SJSA1 (cell line): ENCODE results near the gene ARIH2. TPM values are rescaled to one million over a fixed set of nuclear protein-coding genes. Genes with fewer than 3 reads are reported as not detected.

Experiments
- DNase-seq, 2 experiments: peaks; one replicate each; pipeline ENCODE4 v3.0.0-alpha.2; 2015 to 2020; ENCODE audit warnings: low spot score in 2 of 2, low read depth in 1 of 2
- H3K27ac ChIP-seq: fragments of 250-450 bp; sonication (Bioruptor Pico); 2 replicates; pipeline ENCODE4 v1.5.1; 2020; ENCODE audit warnings: mild to moderate bottlenecking, moderate library complexity
- H3K27me3 ChIP-seq: fragments of 250-450 bp; sonication (Bioruptor Pico); replicated peaks from 2 replicates; pipeline ENCODE4 v1.5.1; 2020; ENCODE audit warnings: mild to moderate bottlenecking, moderate library complexity
- H3K36me3 ChIP-seq: fragments of 250-450 bp; sonication (Bioruptor Pico); 2 replicates; pipeline ENCODE4 v1.5.1; 2020; ENCODE audit warnings: mild to moderate bottlenecking
- H3K4me1 ChIP-seq: fragments of 250-450 bp; sonication (Bioruptor Pico); replicated peaks from 2 replicates; pipeline ENCODE4 v1.6.1; 2021; ENCODE audit warnings: mild to moderate bottlenecking
- H3K4me3 ChIP-seq: fragments of 250-450 bp; sonication (Bioruptor Pico); 2 replicates; pipeline ENCODE4 v1.5.1; 2020; ENCODE audit warnings: mild to moderate bottlenecking
- H3K9me3 ChIP-seq: fragments of 250-450 bp; sonication (Bioruptor Pico); replicated peaks from 2 replicates; pipeline ENCODE4 v1.5.1; 2020; ENCODE audit warnings: mild to moderate bottlenecking
- total RNA-seq: library from RNA; depleted of rRNA; stranded (reverse); fragments of >200 nt; shearing (Covaris generic); gene quantifications from 2 replicates; pipeline ENCODE4 v1.2.3, GENCODE V29; 2014

The ARIH2 gene
- total RNA-seq, 1 experiment from 2014 or later = 85.5 TPM

DNA sequence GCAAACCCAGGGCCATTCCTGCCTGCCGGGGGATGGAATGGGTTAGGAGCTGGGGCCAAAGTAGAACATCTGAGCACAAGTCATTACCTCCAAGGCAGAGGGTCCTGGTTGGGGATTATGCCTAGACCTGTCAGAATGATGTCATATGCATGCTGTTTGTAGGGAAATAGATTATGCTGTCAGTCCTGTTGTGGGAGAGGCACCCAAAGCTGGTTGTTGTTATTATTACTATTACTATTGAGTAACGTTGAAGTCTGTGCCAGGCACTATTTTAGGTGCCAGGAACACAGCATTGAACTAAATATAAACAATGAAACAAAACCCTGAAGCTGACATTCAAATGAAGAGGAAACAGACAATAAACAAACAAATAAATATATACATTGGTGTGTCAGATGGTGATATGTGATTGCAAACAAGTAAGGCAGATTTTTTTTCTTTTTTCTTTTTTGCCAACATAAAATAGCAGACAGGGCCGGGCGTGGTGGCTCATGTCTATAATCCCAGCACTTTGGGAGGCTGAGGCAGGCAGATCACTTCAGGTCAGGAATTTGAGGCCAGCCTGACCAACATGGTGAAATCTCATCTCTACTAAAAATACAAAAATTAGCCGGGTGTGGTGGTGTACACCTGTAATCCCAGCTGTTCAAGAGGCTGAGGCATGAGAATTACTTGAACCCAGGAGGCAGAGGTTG is 73.4 kb downstream of the ARIH2 start:
- Histone ChIP-seq H3K27ac (no peak overlapping the region), H3K27me3 (no peaks in the 10 kb centered on the region), H3K9me3 (no peaks in the 10 kb centered on the region), H3K4me3 (no peak overlapping the region), H3K4me1 (peaks cover 29% of the 10 kb centered on the region), H3K36me3 (peaks cover 14% of the 10 kb centered on the region; the same call in 1 of the 2 replicates)
- no peak for DNase-seq

DNA sequence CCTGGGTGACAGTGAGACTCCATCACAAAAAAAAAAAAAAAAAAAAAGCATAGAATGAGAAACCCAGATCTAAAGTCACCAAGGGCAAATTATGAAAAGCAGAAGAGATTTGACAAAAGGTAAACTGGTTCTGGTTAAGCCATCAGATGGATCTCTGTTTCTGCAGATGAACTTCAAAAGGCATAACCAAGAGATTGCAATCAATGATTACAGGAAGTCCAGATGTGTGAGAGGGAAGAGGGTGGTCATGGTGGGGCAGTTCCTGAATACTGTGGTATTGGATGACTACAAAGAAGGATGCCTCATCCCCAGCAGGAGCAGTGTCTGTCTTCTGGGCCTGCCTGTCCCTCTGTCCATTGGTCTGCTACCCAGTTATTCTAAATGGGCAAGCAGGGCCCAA is 75.2 kb downstream of the ARIH2 start:
- Histone ChIP-seq H3K4me3 (no peak overlapping the region), H3K36me3 (peaks cover 14% of the 10 kb centered on the region; the same call in 1 of the 2 replicates), H3K9me3 (no peaks in the 10 kb centered on the region), H3K4me1 (peaks cover 28% of the 10 kb centered on the region), H3K27me3 (no peaks in the 10 kb centered on the region), H3K27ac (no peak overlapping the region)
- DNase-seq = no peak

DNA sequence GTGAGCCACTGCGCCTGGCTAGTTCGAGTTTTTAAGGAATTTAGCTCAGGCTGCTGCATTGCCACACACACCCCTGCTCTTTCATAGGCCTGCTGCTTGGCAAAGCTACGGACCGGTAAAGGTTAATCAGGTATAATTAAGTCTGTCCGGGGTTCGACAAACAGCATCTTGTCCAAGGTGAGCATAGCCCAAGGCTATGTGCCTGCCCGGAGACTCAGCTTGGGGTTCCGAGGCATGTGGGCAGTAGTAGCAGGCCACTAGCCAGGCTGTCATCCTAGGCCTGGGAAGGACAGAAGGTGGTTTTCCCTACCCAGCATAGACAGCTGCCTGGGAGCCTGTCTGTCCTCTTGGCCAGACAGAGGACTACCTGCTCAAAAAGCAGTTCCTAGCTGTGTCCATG is 78.0 kb downstream of the ARIH2 start:
- Histone ChIP-seq H3K4me1 (peaks cover 3% of the 10 kb centered on the region), H3K27me3 (no peaks in the 10 kb centered on the region), H3K27ac (no peak overlapping the region), H3K9me3 (no peaks in the 10 kb centered on the region), H3K36me3 (peaks cover 9% of the 10 kb centered on the region; the same call in 1 of the 2 replicates), H3K4me3 (no peak overlapping the region)
- no peak for DNase-seq

DNA sequence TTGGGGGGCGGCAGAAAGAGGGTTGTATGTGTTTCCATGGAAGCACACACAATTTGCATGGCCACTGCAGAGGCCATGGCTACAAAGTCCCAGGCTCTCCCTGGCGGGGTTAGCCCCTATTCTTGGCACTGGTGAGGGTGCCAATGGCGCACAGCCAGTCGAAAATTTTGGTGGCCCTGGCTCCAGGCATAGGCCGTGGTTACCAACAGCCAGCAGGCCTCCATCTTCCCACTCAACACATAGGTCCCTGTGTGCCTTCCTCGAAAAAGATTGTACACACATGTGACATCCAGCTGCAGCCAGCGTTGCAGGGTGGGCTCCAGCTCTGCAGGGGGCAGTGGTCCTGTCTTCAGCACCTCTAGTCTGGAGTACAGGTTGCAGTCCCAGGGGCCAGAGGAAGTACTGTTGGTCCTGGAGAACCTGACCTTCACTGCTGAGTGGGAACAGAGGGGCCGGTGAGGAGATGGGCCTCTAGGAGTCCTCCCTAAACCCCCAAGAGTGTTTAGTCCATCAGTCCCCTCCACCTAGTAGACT is 78.5 kb downstream of the ARIH2 start:
- H3K27me3 ChIP-seq = no peaks in the 10 kb centered on the region
- peaks cover 9% of the 10 kb centered on the region; the same call in 1 of the 2 replicates for H3K36me3 ChIP-seq
- no peak overlapping the region for H3K4me3 ChIP-seq
- no peaks in the 10 kb centered on the region for H3K4me1 ChIP-seq
- no peaks in the 10 kb centered on the region for H3K9me3 ChIP-seq
- H3K27ac ChIP-seq = no peak overlapping the region
- DNase-seq = no peak

DNA sequence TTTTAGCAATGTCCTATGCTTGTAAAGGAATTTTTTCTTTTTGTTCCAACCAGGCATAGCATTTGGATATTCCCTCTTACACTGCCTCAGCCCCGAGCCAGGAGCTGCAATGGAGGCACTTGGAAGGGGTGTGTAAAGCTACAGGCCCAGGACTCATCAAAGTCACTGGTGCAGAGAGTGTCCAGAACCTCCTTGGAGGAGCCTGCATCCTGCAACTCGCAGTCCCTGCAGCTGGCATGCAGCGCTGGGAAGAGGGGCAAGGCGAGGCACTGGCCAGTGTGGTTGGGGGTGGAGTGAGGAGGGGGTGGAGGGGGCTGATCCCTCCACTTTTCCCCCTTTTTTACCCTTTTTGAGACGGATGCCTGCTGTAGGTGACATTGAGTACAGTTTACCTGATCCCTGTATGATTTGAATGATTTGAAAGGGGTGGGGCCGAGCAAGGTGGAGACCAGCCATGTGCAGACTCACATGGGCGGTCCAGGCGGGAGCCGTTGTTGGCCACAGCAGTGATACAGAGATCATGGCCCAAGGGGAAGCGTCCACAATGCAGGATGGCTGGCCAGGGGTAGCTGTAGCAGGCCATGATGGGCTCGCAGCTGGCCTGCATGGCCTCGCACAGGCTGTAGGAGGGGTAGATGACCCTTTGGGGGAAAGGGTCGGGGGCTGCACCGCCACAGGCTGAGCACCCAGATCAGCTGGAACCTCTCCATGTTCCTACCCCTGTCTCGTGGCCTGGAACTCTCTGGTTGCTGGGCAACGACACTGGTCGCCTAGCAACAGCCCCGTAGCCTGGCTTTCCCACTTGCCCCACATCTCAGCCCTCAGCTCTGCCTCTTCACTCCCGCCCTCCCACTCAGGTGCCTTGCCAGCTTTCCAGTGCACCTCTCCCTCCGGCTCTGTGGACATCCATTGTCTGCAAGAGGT is 79.3 kb downstream of the ARIH2 start:
- no peak overlapping the region for H3K27ac ChIP-seq
- H3K4me3 ChIP-seq = no peak overlapping the region
- H3K9me3 ChIP-seq = no peaks in the 10 kb centered on the region
- H3K27me3 ChIP-seq = no peaks in the 10 kb centered on the region
- DNase-seq = no peak
- H3K4me1 ChIP-seq = no peaks in the 10 kb centered on the region
- peaks cover 9% of the 10 kb centered on the region; the same call in 1 of the 2 replicates for H3K36me3 ChIP-seq

DNA sequence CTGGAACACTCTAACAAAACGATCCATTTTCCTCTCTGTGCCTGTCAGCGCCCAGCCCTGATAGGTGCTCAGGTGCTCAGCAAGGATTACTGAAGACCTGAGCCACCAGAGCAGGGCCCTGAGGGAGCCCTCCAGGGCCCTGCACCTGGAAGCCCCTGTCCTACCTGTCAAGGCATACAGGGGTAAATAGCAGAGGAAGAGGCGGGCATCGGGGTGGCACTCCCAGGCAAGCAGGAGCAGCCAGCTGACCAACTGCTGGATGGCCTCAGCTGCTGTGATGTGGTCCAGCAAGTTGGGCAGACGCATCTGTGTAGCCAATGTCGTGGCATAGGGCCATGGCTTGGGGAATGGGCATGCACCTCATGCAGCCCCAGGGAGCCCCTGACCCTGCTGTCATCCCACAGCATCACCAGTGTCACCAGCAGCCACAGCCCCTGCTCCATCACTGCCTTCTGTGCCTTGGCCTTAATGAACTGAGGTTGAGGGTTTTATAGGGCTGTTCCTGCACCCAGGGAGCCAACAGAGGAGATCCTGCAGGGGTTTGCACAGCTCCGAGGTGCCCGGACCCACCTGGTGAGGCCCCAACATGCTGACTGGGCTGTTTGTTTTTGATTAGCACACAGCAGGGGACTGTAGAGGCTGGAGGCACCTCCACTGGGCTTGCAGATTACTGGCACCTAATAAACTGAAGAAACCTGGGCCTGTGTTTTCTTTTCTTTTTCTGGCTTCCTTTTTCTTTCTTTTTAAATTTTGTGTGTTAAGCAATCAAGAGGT is 80.6 kb downstream of the ARIH2 start:
- no peak for DNase-seq
- Histone ChIP-seq H3K27ac (no peak overlapping the region), H3K4me1 (no peaks in the 10 kb centered on the region), H3K4me3 (no peak overlapping the region), H3K36me3 (peaks cover 8% of the 10 kb centered on the region; the same call in 1 of the 2 replicates), H3K9me3 (no peaks in the 10 kb centered on the region), H3K27me3 (no peaks in the 10 kb centered on the region)

DNA sequence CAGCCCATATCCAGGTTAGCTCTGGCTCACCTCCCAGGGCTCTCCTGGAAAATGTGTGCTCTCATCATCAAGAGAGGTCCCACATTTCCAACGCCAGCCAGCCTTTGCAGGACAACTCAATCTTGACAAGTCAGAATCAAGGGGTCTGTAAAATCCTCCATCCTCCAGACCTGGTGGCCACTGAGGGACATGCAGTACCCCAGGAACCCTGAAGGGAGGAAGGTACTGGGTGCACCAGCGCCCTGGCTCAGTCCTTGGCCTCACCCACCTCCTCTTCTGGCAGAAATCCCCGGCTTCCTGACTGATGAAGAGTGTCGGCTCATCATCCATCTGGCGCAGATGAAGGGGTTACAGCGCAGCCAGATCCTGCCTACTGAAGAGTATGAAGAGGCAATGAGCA is 82.5 kb downstream of the ARIH2 start:
- H3K9me3 ChIP-seq = no peaks in the 10 kb centered on the region
- H3K4me3 ChIP-seq = no peak overlapping the region
- H3K4me1 ChIP-seq = peaks cover under 1% of the 10 kb centered on the region
- H3K27ac ChIP-seq = no peak overlapping the region
- H3K27me3 ChIP-seq = no peaks in the 10 kb centered on the region
- H3K36me3 ChIP-seq = peaks cover 3% of the 10 kb centered on the region; the same call in 1 of the 2 replicates
- no peak for DNase-seq

DNA sequence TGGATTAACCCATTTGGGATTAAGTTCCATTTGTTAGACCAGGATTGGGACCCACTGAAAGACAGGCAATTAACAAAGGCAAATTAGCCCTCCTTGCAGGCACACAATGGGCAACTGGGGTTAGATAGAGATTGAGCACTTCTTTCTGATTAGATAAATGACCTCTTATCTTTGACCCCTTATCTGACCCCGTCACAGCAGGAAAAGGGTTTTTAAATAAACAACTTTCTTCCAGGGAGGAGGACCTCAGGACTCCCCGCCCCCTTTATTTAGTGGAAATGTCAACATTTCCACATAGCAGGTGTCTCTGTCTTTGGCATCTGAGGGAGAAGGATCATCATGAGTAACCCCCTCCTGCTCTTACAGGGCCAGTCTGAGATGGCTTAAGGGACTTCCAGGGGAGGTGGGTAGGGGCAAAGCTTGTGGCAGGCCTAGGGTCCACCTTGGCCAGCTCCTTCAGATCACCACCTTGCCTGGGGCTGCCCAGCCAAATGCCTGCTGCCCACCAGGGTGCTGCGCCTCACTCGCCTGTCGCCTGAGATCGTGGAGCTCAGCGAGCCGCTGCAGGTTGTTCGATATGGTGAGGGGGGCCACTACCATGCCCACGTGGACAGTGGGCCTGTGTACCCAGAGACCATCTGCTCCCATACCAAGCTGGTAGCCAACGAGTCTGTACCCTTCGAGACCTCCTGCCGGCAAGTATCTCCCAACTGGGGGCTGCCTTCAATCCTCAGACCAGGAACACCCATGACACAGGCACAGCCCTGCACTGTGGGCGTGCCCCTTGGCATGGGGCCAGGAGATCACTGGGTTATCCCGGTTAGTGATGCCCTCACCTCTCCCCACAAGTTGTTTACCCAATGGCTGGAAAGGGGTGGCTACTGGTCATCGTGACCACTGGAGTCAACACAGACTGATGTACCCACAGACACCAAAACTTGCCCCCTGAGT is 86.0 kb downstream of the ARIH2 start:
- Histone ChIP-seq H3K4me1 (peaks cover 14% of the 10 kb centered on the region), H3K27me3 (no peaks in the 10 kb centered on the region), H3K9me3 (no peaks in the 10 kb centered on the region), H3K27ac (no peak overlapping the region), H3K4me3 (no peak overlapping the region), H3K36me3 (peaks cover 8% of the 10 kb centered on the region; the same call in 1 of the 2 replicates)
- no peak for DNase-seq

DNA sequence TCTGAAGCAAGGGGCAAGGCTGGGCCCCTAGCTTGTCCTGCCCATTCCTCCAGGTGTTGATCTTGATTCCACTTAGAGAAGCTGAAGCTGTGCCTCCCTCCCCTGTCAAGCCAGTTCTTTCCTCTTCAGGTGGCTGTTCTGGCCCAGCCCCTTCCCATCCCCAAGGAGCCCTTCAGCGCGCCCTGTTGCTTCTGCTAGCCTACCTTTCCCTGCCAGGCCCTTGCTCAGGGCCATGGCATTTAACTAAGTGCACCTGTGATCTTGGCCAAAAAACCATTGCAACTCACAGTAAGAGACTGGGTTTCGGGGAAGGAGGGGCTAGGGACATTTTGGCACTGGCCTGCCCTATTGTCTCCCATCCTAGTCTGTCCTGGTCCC is 86.7 kb downstream of the ARIH2 start:
- Histone ChIP-seq H3K4me1 (peaks cover 14% of the 10 kb centered on the region), H3K27ac (no peak overlapping the region), H3K4me3 (no peak overlapping the region), H3K9me3 (no peaks in the 10 kb centered on the region), H3K27me3 (no peaks in the 10 kb centered on the region), H3K36me3 (peaks cover 8% of the 10 kb centered on the region; the same call in 1 of the 2 replicates)
- DNase-seq = no peak

DNA sequence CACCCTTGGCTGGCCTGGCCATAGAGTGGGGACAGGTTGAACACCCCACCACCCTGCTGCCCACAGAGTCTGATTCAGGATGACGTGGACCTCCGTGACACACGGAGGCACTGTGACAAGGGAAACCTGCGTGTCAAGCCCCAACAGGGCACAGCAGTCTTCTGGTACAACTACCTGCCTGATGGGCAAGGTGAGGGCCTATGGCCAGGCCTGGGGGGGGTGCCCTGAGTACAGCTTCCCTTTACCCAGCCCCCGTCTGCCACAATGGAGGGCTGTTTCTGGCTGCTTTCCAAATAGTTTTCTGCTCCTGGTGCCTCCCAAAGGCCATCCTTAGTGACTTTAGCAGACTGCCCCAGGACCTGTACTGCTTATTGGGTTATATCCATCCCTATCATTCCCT is 87.4 kb downstream of the ARIH2 start:
- DNase-seq = no peak
- Histone ChIP-seq H3K36me3 (peaks cover 8% of the 10 kb centered on the region; the same call in 1 of the 2 replicates), H3K4me1 (peaks cover 14% of the 10 kb centered on the region), H3K4me3 (no peak overlapping the region), H3K27me3 (no peaks in the 10 kb centered on the region), H3K9me3 (no peaks in the 10 kb centered on the region), H3K27ac (no peak overlapping the region)

DNA sequence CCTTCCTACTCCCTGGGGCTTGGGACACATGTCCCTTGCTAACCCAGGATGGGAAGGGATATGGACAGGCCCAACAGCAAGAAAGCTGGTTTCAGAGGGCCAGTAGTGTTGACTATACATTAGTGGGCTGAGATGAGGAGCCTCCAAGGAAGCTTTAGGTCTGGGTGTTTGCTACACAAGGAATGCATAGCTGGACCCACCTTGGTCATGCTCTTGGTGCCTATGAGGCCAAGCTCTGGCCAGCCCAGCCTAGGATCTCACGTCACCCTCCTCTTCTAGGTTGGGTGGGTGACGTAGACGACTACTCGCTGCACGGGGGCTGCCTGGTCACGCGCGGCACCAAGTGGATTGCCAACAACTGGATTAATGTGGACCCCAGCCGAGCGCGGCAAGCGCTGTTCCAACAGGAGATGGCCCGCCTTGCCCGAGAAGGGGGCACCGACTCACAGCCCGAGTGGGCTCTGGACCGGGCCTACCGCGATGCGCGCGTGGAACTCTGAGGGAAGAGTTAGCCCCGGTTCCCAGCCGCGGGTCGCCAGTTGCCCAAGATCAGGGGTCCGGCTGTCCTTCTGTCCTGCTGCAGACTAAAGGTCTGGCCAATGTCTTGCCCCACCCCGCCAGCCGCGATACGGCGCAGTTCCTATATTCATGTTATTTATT is 87.9 kb downstream of the ARIH2 start:
- Histone ChIP-seq H3K4me3 (peak overlapping the region; percentile 65), H3K27me3 (no peaks in the 10 kb centered on the region), H3K36me3 (peaks cover 9% of the 10 kb centered on the region), H3K4me1 (peaks cover 14% of the 10 kb centered on the region), H3K27ac (peak overlapping the region; percentile 37; the same call in 1 of the 2 replicates), H3K9me3 (no peaks in the 10 kb centered on the region)
- DNase-seq = no peak

DNA sequence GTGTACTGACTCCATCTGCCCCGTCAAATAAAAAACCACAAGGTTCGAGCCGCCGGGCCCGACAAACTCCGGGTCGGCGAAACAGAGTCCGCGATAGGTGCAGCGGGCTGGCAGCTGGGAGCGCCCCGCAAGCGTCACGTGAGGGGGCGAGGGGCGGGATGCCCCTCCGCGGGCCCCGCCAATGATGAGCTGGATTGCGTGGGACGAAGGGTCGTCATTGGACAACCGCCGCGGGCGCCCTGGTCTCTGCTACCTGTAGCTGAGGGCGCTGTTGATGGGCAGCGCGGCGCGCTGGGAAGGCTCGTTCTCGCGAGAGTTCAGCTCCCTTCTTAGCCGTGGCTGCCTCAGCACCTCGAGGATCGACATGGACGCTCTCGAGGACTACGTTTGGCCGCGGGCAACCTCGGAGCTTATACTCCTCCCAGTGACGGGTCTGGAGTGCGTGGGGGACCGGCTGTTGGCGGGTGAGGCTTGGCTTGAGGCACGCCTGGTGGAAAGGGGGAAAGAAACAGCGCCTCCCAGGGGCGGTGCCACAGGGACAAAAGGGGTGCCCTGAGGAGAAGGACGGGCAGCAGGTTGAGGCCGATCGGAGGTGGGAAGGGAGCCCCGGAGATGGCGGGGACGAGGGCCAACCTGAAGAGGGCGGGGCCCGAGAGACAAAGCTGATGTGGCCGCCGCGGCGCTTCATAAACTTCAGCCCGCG is 88.6 kb downstream of the ARIH2 start, which contains the start of gene WDR6:
Gene WDR6 (plus strand): TSS at position 324 of the 703 bp plus-strand sequence. CDS start 41 bp downstream, at position 365.
- H3K4me3 ChIP-seq = peak within 1 kb of the TSS; percentile 65
- peak within 1 kb of the TSS; percentile 65 for H3K27ac ChIP-seq
- DNase-seq = peak; percentile 94 to 96
- H3K36me3 ChIP-seq = peaks cover 16% of the 10 kb centered on the region
- H3K27me3 ChIP-seq = no peaks in the 10 kb centered on the region
- H3K4me1 ChIP-seq = peaks cover 14% of the 10 kb centered on the region
- no peaks in the 10 kb centered on the region for H3K9me3 ChIP-seq
